HUES48 (cell line): Measurements from ENCODE around the gene HSD17B4.
"Not testable (repeated sequence)": the region's sequence is repeated elsewhere in the genome, so short reads cannot be mapped to it uniquely, and the experiment has no call there.

Source experiments
- H3K27ac ChIP-seq: one replicate; pipeline ENCODE4 v1.7.0; 2013; ENCODE audit warnings: low read depth, low read length, inconsistent platforms
- H3K27me3 ChIP-seq: 2 replicates; pipeline ENCODE4 v1.6.1; 2013; ENCODE audit warnings: mild to moderate bottlenecking, low read length; ENCODE audit not compliant: control insufficient read depth, insufficient read depth
- H3K36me3 ChIP-seq: 2 replicates; pipeline ENCODE4 v1.6.1; 2013; ENCODE audit warnings: low read length; ENCODE audit not compliant: control insufficient read depth, insufficient read depth
- H3K4me1 ChIP-seq: 2 replicates; pipeline ENCODE4 v1.6.1; 2013; ENCODE audit warnings: mild to moderate bottlenecking, low read length; ENCODE audit not compliant: control insufficient read depth, insufficient read depth
- H3K4me3 ChIP-seq: 2 replicates; pipeline ENCODE4 v1.5.1; 2013; ENCODE audit warnings: mild to moderate bottlenecking, low read depth, low read length
- H3K9ac ChIP-seq: 2 replicates; pipeline ENCODE4 v1.6.1; 2013; ENCODE audit warnings: mild to moderate bottlenecking, low read depth, low read length, moderate library complexity
- H3K9me3 ChIP-seq: 2 replicates; pipeline ENCODE4 v1.6.1; 2013; ENCODE audit warnings: low read length; ENCODE audit not compliant: control insufficient read depth, insufficient read depth

HSD17B4 gene

GRCh38 chr5:119454171-119454570 is 1.9 kb downstream of the HSD17B4 start:
- H3K9ac ChIP-seq, result no peak overlapping the region
- 0 out of 2 replicates have a peak, but pooled peaks cover 8% of the 10 kb centered on the region for H3K9me3 ChIP-seq
- H3K4me1 ChIP-seq, result peaks cover 52% of the 10 kb centered on the region
- H3K4me3 ChIP-seq, result no peak overlapping the region
- no peak overlapping the region for H3K27ac ChIP-seq
- H3K36me3 ChIP-seq, result peaks cover 16% of the 10 kb centered on the region
- no peaks in the 10 kb centered on the region for H3K27me3 ChIP-seq

DNA sequence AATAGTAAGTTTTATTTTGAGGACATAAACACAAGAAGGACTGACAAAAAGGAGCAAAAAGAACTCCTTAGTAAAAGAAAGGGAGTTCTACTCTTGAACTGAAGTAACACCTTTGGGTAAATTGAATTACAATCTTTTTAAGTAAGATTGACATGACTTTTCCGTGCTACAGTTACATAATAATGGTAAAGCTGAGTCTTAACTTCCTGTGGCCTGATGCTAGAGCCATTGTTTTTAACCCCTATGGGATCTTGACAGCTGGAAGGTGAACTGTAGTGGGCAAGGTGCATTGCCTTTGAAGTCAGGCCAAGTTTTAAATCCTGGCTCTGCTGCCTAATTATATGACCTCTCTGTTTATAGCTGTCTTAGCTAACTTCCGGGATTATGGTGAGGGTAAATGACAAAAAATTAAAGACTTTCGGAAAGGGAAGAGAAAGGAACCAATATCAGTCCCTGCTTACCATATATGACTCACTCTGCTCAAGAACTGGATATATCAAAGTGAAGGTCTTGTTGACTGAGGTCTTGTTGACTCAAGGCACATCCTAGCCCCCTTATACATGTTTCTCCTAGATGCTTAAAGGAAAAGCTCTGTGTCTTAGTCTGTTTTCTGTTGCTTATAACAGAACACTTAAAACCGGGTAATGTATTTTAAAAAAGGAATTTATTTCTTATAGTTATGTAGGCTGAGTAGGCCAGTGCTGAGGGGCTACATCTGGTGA is 6.8 kb downstream of the HSD17B4 start:
- peak overlapping the region; percentile 94 for H3K27ac ChIP-seq
- no peak overlapping the region for H3K4me3 ChIP-seq
- no peaks in the 10 kb centered on the region for H3K9me3 ChIP-seq
- H3K9ac ChIP-seq, result no peak overlapping the region
- H3K27me3 ChIP-seq, result no peaks in the 10 kb centered on the region
- peaks cover 19% of the 10 kb centered on the region for H3K36me3 ChIP-seq
- H3K4me1 ChIP-seq, result peaks cover 51% of the 10 kb centered on the region

GRCh38 chr5:119465640-119466039 is 13.3 kb downstream of the HSD17B4 start:
- peaks cover 24% of the 10 kb centered on the region for H3K4me1 ChIP-seq
- peaks cover 12% of the 10 kb centered on the region for H3K9me3 ChIP-seq
- H3K27ac ChIP-seq, result no peak overlapping the region
- no peak overlapping the region for H3K9ac ChIP-seq
- no peaks in the 10 kb centered on the region for H3K27me3 ChIP-seq
- H3K36me3 ChIP-seq, result peaks cover 17% of the 10 kb centered on the region
- no peak overlapping the region for H3K4me3 ChIP-seq

GRCh38 chr5:119468286-119468685 is 16.0 kb downstream of the HSD17B4 start:
- Histone ChIP-seq H3K9ac (no peak overlapping the region), H3K9me3 (peaks cover 12% of the 10 kb centered on the region), H3K27me3 (no peaks in the 10 kb centered on the region), H3K27ac (no peak overlapping the region), H3K4me3 (no peak overlapping the region), H3K4me1 (peaks cover 35% of the 10 kb centered on the region), H3K36me3 (peaks cover 14% of the 10 kb centered on the region)

DNA sequence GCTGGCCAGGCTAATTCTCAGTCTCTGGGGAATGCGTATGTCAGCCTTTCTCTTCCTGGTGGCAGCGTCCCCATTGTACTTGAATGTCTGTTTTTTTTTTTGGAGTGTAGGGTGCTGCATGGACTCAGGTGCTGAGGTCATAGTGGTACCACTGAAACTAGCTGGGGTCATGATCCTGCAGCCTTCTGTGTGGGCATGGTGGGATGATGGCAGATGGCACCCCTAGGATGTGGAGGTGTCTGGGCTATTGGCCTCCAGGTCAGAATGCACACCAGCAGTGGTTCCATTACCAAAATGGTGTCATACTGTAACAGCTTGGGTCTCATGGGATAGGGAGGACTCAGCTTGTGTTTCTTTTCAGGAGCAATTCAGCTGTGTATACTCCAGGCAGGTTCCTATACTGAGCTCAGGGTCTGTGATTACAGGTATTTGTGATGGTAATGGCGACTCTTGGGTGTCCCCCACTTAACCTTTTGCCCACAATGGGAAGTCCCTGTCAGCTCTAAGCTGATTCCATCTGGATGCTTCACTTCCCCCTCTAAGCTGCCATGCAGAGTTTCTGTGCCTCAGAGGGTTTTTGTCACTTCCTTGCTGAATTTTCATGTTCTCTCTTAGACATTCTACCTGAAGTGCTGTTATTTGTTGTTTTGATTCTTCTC is 17.9 kb downstream of the HSD17B4 start:
- Histone ChIP-seq H3K4me3 (peak overlapping the region; percentile 39), H3K36me3 (peaks cover 28% of the 10 kb centered on the region), H3K27ac (peak overlapping the region; percentile 83)

GRCh38 chr5:119470851-119471451 is 18.7 kb downstream of the HSD17B4 start:
- Histone ChIP-seq H3K4me3 (peak overlapping the region; percentile 39), H3K9me3 (peaks cover 12% of the 10 kb centered on the region), H3K36me3 (peaks cover 33% of the 10 kb centered on the region), H3K27me3 (no peaks in the 10 kb centered on the region), H3K9ac (no peak overlapping the region), H3K4me1 (peaks cover 34% of the 10 kb centered on the region), H3K27ac (peak overlapping the region; percentile 83)

More for the DNA sequence above, 17.9 kb downstream of the HSD17B4 start:
- H3K4me1 ChIP-seq, result peaks cover 34% of the 10 kb centered on the region
- H3K9ac ChIP-seq, result no peak overlapping the region
- no peaks in the 10 kb centered on the region for H3K27me3 ChIP-seq
- peaks cover 12% of the 10 kb centered on the region for H3K9me3 ChIP-seq

GRCh38 chr5:119473241-119473640 is 20.9 kb downstream of the HSD17B4 start:
- Histone ChIP-seq H3K27ac (no peak overlapping the region), H3K4me3 (no peak overlapping the region), H3K9me3 (peaks cover 6% of the 10 kb centered on the region), H3K36me3 (peaks cover 52% of the 10 kb centered on the region), H3K9ac (no peak overlapping the region), H3K4me1 (peaks cover 45% of the 10 kb centered on the region), H3K27me3 (no peaks in the 10 kb centered on the region)

GRCh38 chr5:119476341-119476740 is 24.0 kb downstream of the HSD17B4 start:
- H3K4me1 ChIP-seq, result peaks cover 51% of the 10 kb centered on the region
- H3K9ac ChIP-seq, result no peak overlapping the region
- H3K36me3 ChIP-seq, result peaks cover 60% of the 10 kb centered on the region

GRCh38 chr5:119478781-119479180 is 26.5 kb downstream of the HSD17B4 start:
- Histone ChIP-seq H3K27me3 (no peaks in the 10 kb centered on the region), H3K4me1 (peaks cover 68% of the 10 kb centered on the region), H3K9ac (no peak overlapping the region), H3K9me3 (no peaks in the 10 kb centered on the region), H3K4me3 (no peak overlapping the region), H3K36me3 (peaks cover 77% of the 10 kb centered on the region), H3K27ac (peak overlapping the region; percentile 73)

More at GRCh38 chr5:119476341-119476740, 24.0 kb downstream of the HSD17B4 start:
- H3K27me3 ChIP-seq, result no peaks in the 10 kb centered on the region
- H3K9me3 ChIP-seq, result no peaks in the 10 kb centered on the region
- H3K4me3 ChIP-seq, result no peak overlapping the region
- H3K27ac ChIP-seq, result no peak overlapping the region

DNA sequence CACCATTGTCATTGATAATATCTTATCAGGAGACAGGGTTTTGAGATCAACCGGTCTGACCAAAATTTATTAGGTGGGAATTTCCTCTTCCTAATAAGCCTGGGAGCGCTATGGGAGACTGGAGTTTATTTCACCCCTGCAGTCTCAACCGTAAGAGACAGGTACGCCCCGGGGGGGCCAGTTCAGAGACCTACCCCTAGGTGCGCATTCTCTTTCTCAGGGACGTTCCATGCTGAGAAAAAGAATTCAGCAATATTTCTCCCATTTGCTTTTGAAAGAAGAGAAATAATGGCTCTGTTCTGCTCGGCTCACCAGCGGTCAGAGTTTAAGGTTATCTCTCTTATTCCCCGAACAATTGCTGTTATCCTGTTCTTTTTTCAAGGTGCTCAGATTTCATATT is 28.3 kb downstream of the HSD17B4 start:
- peak overlapping the region; percentile 60 for H3K27ac ChIP-seq
- H3K4me1 ChIP-seq, result peaks cover 64% of the 10 kb centered on the region
- H3K27me3 ChIP-seq, H3K4me3 ChIP-seq, H3K9ac ChIP-seq, H3K9me3 ChIP-seq: not testable (repeated sequence)
- peaks cover 77% of the 10 kb centered on the region for H3K36me3 ChIP-seq

GRCh38 chr5:119483155-119483554 is 30.9 kb downstream of the HSD17B4 start:
- H3K9ac ChIP-seq, result no peak overlapping the region
- H3K4me1 ChIP-seq, result peaks cover 50% of the 10 kb centered on the region
- H3K27ac ChIP-seq, result peak overlapping the region; percentile 40
- H3K27me3 ChIP-seq, result no peaks in the 10 kb centered on the region
- no peaks in the 10 kb centered on the region for H3K9me3 ChIP-seq
- H3K36me3 ChIP-seq, result peaks cover 73% of the 10 kb centered on the region
- no peak overlapping the region for H3K4me3 ChIP-seq
